ENCODE data around the gene SLC1A5.

Gene SLC1A5

DNA sequence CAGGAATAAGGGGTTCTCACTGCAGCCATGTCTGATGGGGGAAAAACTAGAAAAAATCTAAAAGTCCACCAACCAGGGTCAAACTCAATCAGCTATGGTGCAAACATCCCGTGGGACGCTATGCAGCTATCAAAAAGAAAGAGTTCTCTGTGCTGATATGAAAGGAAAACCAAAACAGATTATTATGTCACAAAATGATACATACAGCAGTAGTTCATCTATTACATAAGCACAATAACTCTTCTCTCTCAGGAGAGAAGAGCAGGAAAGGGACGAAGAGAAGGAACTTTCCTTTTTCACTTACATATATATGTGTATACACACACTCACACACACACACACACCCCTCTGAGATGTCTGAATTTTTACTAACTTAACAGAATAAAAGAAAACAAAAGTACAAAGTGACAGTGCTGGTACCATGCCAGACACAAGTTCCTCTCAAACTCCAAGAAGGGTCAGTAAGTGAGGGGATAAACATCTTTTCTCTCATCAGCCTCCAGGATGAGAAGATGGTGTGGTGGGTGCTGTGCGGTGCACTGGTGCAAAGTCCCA, 45.4 kb downstream of the SLC1A5 start:
- no peak for DNase-seq (ENCODE audit: low read depth)

DNA sequence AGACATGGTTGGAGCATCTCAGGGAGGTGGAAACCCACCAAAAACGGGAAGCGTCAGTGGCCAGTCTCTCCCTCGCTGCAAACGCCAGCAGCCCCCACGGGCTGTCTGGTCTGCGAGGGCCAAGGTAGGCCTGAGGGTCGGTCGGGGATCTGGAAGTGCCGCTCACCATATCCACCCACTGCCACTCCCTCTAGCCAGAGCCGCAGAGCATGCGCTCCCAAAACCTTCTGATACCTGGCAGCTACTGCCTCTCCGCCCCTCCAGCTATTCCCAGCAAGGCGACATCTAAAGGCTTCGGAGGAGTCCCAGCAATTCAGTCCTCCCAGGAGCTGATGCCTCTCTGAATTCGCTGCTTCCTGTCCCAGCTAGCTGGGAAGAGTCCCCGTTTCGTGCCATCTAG, 46.9 kb downstream of the SLC1A5 start:
- no peak for DNase-seq (ENCODE audit: low read depth)

DNA sequence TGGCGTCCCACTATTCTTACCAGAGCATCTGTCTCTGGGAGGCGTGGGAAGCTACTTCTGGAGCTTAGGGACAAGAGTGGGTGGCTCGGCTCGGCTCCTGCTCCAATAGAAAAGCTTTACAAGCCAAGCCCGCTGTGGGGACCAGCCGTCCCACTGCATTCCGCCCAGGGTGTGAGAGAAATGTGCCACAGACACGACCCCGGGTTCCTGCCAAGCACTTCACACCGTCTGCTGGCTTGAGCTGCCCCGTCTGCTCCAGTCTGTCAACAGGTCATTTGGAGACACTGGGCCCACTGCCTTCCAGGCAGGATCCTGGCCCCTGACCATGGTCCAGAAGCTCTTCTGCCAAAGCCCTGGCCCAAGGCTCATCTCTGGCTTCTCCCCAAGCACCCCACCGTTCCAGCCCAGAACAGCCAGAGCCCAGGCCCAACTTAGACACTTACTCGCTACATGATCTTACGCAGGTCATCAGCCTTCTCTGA, 49.1 kb downstream of the SLC1A5 start:
- no peak for DNase-seq (ENCODE audit: low read depth)

DNA sequence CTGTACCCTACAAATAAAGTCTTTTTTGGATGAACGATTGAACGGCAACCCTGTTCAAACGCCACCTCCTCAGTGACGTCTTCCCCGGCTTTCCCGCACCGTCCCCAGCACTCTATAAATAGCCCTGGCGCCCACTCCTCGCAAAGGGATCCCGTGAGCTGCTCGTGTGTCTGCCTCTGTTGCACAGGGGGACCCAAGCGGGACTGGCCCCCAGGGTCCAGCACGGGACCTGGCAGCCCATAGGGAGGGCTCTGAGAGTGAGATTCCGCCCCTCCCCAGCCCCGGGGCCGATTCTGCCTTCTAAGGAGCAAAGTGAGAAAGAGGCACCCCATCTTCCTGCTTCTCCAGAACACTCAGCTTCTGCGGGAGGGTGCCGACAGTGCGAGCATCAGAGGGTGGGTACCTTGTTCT, 50.6 kb downstream of the SLC1A5 start:
- no peak for DNase-seq (ENCODE audit: low read depth)

DNA sequence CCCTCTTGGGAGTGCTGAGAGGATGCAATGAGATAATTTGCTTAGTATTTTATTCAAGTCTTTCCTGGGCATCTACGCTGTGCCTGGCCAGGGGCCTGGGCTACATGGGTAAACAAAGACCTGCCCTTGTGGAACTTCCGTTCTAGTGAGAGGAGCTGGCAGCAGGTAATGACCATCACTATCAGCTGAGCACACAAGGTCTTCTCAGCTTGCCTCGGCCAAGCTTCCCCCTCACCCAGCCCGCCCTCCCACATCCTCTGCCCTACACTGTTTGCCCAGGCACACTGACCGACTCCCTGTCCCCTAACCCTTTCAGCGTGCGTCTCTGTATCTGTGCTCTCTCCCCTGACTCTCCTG, 51.1 kb downstream of the SLC1A5 start:
- DNase-seq (ENCODE audit: low read depth), result no peak

DNA sequence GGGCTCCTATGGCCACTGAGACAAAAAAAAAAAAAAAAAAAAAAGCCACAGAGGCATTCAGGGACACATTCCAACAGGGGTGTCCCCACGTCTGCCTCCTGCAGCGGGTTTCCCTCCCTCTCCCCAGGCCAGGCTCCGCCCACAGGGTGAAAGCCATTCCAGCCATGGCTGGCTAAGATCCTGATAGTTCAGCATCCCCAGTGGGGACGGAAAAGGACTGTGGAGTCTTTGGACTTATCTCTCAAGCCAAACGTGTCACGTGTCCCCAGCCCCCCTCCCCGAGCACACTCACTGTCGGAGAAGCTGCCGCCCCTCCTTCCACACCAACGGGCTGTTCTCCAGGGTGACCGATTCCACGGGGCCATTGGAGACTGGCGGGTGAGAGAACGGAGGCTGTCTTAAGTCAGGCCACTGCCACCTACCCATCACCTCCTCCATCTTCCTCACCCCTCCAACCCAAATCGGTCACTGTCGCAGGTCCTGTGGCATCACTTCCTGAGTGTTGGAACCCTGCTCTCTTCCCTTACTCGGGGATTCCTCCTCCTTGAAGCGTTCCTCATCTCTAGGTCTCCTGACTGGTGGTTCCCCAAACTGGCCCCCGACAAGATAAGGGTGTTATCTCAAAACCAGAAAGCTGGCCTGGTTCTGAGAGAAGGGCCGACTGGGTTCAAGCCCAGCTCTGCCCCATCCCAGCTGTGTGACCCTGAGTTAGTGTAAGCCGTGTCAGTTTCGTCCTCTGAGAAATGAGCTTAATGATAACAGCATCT, 51.7 kb downstream of the SLC1A5 start:
- no peak for DNase-seq (ENCODE audit: low read depth)

DNA sequence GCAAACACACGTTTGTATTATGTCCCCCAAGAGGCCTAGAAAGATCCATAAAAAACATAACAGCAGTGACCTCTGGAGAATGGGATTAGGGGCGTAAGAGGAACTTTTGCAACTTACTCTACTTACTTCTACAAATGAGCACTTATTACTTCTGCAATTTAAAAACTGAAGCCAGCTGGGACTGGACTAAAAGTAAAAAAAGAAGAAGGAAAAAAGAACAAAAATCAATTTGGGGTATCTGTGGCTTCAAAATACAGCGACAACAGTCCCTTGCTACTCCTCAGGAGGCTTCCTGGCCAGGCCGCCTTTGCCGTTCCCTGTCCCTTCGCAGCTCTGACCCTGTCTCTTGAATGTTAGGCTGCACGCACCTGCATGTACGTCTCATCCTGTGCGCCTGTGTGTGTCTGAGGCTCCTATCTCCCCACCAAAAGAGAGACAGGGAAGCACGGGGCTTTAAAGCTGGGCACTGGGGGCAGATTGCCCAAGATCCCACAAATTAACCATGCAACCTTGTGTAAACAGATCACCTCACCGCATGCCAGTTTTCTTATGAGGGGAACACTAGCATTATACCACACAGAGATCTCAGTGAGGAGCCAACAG, 54.6 kb downstream of the SLC1A5 start:
- DNase-seq (ENCODE audit: low read depth), result no peak

DNA sequence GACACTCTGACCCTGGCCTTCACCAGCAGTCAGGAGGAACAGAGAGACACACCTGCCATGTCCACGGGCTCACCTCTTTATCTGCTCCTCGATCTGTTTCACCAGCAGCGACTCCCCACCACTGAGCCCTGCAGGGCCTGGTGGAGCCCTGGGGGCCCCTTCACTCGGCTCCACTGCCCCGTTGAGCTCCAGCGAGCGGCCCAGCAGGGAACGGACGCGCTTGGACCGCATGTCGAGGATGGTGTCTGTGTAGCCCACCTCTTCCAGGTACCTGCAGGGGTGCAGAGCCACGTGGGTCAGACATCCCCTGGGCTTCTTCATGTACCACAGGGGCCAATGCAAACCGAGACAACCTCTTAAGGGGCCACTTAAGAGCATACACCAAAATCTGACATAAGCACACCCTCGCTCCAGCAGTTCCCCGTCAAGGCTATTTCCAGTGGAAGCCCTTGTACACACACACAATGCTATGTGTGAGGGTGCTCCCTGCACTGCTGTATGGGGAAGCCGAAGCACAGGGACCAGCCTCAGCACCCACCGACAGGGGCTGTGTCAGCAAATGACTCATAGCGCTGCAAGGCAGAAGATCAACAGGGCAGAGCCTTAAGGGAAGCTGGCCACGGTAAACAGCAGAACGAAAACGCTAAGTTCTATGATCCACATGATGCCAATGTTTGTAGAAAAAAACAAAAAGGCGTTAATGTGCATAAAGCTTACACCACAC, 55.3 kb downstream of the SLC1A5 start:
- DNase-seq (ENCODE audit: low read depth), result no peak

DNA sequence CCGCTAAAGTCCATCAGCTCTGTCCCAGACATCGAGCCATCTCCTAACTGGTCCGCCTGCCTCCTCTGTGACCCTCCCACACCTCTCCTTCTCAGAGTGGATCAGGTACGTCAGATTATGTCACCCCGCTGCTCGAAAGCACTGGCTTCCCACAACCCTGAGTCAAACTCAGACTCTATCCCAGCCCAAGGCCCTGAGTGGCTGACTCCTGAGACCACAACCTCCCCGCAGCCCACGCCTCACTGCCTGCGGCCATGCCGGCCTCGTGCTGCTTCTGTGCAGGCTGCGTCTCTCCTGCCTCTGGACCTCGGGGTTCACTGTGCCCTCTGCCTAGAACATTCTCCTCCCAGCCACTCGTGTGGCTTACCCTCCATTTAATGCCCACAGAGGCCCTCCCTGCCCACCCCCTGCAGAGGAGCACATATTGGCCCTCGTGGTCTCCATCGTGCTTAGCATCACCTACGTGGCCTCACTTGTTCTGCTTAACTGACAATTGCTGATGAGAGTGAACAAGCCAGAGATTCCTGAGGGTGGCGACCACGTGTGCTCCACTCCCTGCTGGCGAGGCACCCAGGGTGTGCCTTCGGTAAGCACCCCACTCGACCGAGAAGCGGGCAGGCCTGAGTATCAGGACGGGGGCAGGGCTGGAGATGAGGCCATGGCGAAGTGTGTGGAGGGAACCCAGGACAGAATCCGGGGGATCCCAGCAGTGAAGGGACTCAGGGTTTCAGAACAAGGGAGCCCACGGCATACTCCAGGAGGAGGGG, 56.0 kb downstream of the SLC1A5 start:
- DNase-seq (ENCODE audit: low read depth), result no peak

DNA sequence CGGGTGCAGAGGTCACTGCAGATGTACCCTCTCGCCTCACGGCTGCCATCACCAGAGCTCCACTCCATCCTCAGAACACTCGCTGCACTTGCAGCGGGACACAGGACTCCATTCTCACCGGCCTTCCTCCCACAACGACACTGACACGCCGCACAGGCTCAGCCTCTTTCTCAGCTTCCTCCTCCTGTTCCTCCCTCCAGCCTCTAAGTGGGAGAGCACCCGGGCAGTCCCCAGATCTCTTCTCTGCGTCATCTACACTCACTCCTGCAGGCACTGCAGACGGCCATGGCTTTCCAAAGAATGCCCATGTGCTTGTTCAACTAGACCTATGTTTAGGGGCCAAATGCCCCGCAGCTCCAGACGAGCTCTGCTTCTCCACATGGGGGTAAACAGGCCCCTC, 56.8 kb downstream of the SLC1A5 start:
- DNase-seq (ENCODE audit: low read depth), result no peak

DNA sequence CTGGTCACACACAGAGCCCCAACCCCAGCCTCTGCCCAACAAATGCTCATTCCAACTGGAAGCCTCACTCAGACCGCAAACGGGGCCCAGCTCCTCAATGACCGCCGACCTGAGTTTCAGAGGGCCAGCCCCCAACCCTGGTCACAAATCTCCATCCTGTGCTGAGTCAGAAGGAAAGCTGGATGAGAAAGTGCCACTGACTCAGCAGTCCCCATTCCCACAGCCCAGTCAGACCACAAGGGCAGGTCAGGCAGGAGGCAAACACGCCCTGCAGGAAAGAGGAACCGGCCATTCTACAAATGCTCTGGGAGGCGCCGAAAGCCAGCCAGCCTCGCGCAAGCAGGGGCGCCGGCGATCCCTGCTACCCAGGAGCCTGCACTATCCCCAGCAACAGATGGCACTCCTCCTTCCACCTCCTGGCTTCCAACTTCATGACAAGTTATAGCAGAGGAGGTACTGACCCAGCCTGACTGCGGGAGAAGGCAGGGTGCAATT, 57.3 kb downstream of the SLC1A5 start:
- no peak for DNase-seq (ENCODE audit: low read depth)

DNA sequence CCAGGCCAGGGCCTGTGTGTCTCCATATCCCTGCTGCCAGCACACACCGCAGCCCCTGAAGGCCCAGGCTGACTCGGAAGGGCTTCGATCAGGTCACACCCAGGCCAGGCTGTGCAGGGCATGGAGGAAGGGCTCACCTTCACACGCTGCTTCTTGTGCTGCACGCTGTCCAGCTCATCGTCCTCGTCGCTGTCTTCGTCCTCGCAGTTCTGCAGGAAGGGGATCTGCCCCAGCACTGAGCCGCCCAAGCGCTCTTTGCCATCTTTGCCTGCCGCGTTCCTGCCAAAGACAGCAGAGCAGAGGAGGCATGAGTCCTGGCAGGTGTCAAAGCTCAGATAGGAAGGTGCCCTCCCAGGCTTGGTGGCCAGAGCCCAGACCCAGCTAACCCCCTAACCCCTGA, 57.8 kb downstream of the SLC1A5 start:
- no peak for DNase-seq (ENCODE audit: low read depth)

DNA sequence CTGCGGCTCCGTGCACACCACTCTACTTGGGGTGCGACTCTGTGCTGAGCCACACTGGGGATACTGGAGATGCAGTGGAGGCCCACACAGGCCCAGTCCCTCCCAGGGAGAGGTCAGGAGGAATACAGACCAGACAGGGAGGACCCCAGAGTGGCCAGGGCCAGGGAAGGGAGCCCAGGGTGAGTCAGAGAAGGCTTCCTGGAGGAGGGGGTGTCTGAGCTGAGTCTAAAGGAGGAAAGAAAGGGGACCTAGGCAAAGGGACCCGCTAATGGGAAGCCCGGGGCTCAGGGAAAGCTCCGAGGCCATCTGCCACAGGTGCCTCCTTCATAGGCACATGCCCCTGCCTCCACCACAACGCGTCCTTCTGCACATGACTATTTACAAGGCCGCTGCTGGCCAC, 58.2 kb downstream of the SLC1A5 start:
- DNase-seq (ENCODE audit: low read depth), result no peak

DNA sequence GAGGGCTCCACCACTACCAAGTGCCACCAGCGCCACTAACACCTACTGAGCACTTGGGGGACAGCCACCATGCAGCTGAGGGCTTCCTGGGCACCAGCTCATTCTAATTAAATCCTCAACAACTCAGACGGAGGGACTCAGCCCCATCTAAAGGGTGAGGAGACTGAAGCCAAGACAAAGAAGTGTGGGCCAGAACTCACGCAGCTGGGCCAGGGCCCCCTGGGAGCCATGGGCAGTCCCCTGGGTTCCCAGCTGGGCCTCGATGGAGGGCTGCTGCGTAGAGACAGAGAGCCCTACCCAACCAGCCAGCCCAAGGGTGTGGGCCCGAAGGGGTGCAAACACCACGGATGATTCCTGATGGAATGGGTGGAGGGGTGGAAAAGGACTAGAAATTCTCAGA, 58.7 kb downstream of the SLC1A5 start:
- DNase-seq (ENCODE audit: low read depth), result no peak

DNA sequence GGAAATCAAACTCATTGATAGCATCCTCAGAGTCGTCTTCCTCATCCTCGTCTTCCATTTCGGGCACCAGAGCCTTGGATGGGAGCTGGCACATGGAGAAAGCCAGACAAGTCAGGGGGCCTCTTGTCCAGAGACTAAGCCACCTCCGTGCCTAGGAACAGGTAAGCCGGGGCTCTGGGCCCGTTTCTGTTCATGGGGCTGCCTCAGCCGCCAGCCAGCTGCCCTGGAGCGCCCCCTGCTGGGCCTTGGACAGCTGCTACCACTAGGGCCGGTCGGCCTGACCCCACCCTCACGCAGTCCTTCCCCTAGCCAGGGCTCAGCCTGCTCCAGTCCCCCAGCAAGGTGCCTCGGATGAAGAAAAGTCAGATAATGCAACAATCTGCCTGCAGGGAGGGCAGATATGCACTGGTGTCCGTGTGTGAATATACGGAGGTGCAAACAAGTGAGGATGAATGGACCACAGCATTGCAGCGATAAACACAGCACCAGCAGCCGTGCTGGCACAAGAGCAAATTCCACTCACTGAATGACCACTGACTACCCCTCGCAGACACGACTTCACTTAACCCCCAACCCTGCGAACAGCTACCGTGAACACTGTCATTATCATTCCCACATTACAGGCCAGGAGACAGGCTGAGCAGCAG, 59.6 kb downstream of the SLC1A5 start:
- DNase-seq (ENCODE audit: low read depth), result peak; percentile 69

DNA sequence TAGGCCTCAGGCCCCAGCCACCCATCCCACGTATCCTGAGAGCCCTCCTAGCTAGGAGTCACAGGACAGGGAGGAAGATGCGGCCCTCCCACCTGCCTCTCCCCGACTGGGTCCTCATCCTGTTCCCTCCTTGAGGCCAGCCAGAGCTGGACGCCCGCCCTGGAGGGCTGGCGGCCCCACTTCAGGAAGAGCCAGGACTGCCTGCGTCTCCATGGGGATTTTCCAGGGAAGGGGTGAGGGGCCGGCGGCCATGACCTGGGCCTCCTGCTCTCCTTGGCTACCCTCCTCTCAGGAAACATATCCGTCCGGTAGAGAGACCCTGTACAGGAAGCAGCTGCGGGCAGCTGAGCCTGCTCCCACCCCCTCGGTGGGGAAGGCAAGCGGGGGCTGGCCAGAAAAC, 60.2 kb downstream of the SLC1A5 start:
- DNase-seq (ENCODE audit: low read depth), result no peak

DNA sequence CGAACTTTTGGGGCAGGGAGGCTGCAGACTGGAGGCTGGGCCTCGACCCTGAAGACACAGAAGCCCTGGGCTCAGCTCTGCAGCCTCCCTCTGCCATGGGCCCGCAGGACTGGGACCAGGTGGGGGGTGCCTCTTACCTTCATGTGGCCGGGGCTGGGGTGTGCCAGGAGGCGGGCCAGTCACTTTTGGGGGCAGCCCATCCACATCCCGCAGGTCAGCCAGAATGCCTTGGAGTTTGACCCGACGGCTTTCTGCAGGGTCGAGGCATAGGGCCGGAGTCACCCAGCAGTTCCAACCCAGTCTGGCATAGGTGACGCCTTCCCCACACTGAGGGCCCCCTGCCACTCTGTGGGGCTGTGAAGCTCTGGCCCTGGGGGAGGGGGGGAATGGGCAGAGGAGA, 60.6 kb downstream of the SLC1A5 start:
- DNase-seq (ENCODE audit: low read depth), result no peak

DNA sequence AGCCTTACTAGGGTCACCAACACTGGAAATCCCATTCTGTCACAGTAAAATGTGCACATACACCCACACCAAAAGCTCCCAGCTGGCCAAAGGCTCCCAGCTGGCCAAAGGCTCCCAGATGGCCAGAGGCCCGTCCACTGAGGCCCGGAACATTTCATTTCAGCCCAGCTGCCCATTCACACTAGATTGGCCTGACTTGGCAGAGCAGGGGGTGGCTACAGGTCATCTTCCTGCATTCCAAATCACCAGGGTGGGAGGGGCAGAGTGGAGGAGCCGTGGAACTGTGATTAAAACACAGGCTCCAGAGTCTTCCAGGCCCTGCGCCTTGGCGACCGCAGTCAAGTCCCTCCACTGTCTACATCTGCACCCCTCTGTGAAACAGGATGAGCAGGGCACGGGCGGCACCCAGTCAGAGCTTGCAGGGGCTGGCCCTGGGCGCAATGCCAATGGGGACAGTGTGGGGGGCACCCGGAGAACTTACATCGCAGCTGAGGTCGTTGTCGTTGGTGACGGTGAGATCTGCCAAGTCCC, 61.4 kb downstream of the SLC1A5 start:
- DNase-seq (ENCODE audit: low read depth), result no peak

DNA sequence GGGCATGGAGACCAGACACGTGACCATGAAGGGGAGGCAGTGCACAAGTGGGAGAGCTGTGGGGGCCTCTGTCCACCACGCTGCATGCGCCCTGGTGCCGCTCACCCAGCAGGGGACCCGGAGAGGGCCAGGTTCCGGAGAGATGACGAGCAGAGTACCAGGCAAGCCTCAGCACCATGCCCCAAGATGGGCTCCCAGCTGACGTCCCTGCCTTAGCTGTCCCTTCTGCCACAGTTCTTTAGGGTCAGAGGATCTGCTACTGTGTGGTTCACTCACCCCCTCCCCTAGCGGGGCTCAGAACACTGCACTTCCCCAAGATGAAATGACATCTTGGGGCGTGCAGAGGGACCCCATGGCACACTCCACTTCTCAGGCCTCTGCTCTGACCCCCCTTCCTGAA, 61.8 kb downstream of the SLC1A5 start:
- DNase-seq (ENCODE audit: low read depth), result no peak

DNA sequence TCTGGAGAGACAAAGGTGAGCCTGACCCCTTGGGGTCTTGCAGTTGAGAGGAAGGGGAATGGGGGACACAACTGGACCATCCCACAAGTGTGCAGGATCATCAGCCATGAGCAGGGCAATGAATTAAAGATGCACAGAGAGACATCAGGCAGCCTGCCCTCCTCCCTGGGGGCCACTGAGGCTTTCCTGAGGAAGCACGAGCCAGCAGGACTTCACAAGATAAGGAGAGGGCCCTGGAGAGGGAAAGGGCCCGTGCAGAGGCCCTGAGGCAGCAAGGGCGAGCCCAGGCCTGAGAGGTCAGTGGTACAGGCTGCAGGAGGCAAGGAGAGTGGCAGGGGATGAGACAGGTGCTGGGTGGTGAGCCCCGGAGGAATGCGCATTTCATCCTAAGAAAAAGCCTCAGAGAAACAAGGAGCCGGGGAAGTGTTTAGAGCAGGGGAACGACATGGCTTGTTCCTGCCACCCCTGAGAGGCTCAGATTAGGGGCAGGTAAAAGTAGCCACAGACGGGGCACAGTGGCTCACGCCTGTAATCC, 62.5 kb downstream of the SLC1A5 start:
- DNase-seq (ENCODE audit: low read depth), result no peak

All from stimulated activated CD8-positive, alpha-beta memory T cell treated with anti-CD3 and anti-CD28 coated beads, Interleukin-12 subunit alpha, Interleukin-12 subunit beta, amount 100 ng/mL, for 1 hour (primary cell).